C4-2B (cell line): Measurements from ENCODE around the gene HDAC10.
"Not testable (repeated sequence)": the region's sequence is repeated elsewhere in the genome, so short reads cannot be mapped to it uniquely, and the experiment has no call there.

Experiments
- H3K27ac ChIP-seq: fragments of 450-650 bp; 2 replicates; pipeline ENCODE4 v1.5.1; 2017
- ZFX ChIP-seq: fragments of 450-650 bp; IDR thresholded peaks from 2 replicates; pipeline ENCODE4 v1.6.1; 2017
- TF ChIP-seq, protein P1 (sequence below): fragments of 450-650 bp; conservative IDR thresholded peaks from 2 replicates; pipeline ENCODE4 v1.5.1; 2017; ENCODE audit warnings: mild to moderate bottlenecking

The HDAC10 gene

DNA sequence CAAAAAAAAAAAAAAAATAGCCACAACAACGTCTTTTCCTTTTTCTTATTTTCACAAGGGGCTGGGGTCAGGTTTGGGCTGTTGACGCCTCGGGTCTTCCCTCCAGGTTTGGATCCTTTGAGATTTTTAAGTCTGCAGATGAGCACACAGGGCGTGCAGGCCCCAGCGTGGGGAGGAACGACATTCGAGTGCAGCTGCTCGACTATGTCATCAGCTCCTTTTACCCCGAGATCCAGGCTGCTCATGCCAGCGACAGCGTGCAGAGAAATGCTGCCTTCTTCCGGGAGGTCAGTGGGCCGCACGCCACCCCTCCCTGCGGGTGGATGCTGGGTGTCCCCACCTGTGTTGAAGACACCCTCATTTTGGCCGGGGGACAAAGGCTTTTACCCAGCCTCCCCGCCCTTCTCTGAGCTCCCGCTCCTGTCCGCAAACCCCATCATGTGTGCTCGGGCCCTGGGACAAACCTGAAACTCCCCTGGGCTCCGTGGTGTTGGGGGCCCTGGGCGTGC is 42.6 kb downstream of the HDAC10 start:
- no peak for TF ChIP-seq ZFX
- TF ChIP-seq, protein P1, sequence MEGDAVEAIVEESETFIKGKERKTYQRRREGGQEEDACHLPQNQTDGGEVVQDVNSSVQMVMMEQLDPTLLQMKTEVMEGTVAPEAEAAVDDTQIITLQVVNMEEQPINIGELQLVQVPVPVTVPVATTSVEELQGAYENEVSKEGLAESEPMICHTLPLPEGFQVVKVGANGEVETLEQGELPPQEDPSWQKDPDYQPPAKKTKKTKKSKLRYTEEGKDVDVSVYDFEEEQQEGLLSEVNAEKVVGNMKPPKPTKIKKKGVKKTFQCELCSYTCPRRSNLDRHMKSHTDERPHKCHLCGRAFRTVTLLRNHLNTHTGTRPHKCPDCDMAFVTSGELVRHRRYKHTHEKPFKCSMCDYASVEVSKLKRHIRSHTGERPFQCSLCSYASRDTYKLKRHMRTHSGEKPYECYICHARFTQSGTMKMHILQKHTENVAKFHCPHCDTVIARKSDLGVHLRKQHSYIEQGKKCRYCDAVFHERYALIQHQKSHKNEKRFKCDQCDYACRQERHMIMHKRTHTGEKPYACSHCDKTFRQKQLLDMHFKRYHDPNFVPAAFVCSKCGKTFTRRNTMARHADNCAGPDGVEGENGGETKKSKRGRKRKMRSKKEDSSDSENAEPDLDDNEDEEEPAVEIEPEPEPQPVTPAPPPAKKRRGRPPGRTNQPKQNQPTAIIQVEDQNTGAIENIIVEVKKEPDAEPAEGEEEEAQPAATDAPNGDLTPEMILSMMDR = no peak
- no peak overlapping the region for H3K27ac ChIP-seq

DNA sequence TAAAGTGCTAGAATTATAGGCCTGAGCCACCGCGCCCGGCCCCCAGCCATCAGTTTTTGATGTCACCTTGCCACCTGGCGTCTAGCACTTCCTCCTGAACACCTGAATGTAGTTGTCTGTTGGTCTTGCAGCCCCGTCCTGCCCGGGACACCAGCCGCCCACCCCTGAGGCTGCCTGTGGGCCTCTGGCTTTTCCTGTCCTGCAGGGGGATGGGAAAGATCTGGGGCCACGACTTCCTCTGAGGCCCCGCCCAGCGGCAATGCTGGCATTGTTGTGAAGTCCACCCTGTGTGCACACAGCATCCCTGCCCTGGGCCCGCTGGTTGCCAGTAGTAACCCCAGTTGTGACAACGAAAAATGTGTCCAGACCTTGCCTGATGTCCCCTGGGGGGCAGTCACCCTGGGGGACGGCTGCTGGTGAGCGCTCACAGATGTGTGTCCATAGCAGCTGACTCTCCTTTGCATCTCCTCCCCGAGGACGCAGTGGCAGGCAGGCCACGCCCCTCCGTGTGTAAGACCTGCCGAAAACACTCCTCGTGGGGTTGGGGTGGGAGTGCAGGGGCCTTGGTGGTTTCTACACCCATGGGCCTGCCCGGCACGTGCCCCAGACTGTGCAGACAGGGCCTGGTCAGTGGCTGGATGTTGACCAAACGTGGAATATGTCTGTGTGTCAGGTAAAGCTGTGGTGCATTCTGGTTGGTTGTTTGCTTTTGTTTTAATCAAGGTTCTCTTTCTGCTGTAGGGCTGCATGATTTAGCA is 43.5 kb downstream of the HDAC10 start:
- no peak for TF ChIP-seq ZFX
- TF ChIP-seq, protein P1 = no peak
- H3K27ac ChIP-seq = no peak overlapping the region

DNA sequence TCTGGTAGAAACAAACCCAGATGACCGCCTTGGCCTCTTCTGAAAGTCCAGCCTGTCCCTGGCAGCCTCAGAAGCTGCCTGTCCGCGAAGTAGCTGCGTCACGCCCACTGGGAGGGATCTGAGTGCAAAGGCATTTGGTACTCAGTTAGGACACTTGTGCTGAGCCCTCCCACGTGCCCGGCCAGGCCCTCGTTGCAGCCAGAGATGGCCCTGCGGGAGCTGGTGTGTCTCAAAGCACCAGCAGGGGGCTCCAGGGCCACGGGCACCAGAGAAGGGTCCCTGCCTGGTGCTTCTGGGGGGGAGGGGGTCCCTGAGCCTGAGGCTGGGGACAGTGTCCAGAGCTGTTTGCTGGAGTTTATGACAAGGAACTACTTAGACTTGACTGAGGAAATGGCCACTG is 44.5 kb downstream of the HDAC10 start:
- no peak for TF ChIP-seq ZFX
- TF ChIP-seq, protein P1 = peak; percentile 68
- no peak overlapping the region for H3K27ac ChIP-seq

DNA sequence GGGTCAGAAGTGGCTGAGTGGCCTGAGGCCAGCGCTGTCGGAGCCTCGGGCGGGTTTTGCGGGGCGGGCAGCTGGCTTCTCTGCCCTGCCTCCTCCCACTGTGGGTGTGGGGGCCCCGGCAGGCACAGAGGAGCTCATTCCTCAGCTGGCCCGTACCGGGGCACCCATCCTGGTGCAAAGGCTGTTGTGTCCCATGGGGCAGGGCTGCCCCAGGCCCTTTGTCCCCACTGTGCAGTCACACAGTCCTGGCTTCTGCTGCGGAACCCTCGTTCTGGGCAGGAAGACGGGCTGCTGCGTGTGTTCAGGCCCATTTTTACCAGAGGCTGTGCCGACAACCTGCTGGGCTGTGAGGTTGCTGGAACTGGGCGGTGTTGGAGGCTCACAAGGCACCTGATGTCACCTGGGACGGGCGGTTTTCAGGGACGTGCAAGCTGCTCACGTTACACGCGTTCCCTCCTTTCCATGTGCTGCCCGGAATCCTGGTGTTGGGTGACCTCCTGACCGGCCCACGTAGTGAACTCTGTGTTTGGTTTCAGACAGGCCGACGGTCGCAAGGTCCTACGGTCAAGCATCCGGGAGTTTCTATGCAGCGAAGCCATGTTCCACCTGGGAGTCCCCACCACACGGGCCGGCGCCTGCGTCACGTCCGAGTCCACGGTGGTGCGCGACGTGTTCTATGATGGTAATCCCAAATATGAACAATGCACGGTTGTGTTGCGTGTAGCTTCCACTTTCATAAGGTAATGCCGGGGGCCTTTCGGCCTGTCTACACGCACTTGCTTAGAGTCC is 45.1 kb downstream of the HDAC10 start:
- TF ChIP-seq, protein P1 = no peak
- TF ChIP-seq ZFX = no peak
- H3K27ac ChIP-seq = no peak overlapping the region

GRCh38 chr22:50204998-50205397 is 46.1 kb downstream of the HDAC10 start:
- H3K27ac ChIP-seq = not testable (repeated sequence)

- TF ChIP-seq, protein P1 = no peak
- no peak for TF ChIP-seq ZFX
- H3K27ac ChIP-seq = no peak overlapping the region
These were observed 46.5 kb downstream of the HDAC10 start for GRCh38 chr22:50204571-50204970.

DNA sequence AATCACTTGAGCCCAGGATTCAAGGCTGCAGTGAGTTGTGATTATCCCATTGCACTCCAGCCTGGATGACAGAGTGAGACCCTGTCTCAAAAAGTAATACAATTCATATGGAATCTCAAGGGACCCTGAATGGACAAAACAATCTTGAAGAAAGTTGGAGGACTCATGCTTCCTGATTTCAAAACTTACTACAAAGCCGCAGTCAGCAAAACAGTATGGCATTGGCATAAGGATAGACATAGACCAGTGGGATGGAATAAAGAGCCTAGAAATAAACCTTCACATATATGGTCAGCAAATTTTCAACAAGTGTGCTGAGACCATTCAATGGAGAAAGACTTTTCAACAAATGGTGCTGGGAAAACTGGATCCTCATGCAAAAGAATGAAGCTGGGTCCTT is 47.8 kb downstream of the HDAC10 start:
- TF ChIP-seq, protein P1 = no peak
- no peak for TF ChIP-seq ZFX
- H3K27ac ChIP-seq = no peak overlapping the region
